A172 (cell line): Measurements from ENCODE around the gene PRRT3. TPM values are rescaled to one million over a fixed set of nuclear protein-coding genes. Genes with fewer than 3 reads are reported as not detected.
A peak's percentile ranks its signal among the peaks of the same experiment; 100 is the strongest.
"Not testable (repeated sequence)": the region's sequence is repeated elsewhere in the genome, so short reads cannot be mapped to it uniquely, and the experiment has no call there.

Experiments
- DNase-seq: peaks from one replicate; pipeline ENCODE4 v3.0.0-alpha.2; 2015; ENCODE audit warnings: low spot score
- total RNA-seq: library from RNA; depleted of rRNA; stranded (reverse); fragments of >200 nt; shearing (Covaris generic); gene quantifications from 2 replicates; pipeline ENCODE4 v1.2.3, GENCODE V29; 2014

Gene PRRT3
- total RNA-seq, 1 experiment from 2014 or later: 4.2 TPM

GRCh38 chr3:9918261-9919038, 33.8 kb downstream of the PRRT3 start:
- no peak for DNase-seq

GRCh38 chr3:9917820-9918219, 34.4 kb downstream of the PRRT3 start:
- DNase-seq: no peak

GRCh38 chr3:9916734-9917680, 35.2 kb downstream of the PRRT3 start, which contains the start of gene IL17RC:
Gene IL17RC, plus strand, starts transcription at chr3:9917098. Its CDS starts 218 bp downstream, at chr3:9917316.
- peak; percentile 96 for DNase-seq

GRCh38 chr3:9916346-9916733, 35.9 kb downstream of the PRRT3 start:
- DNase-seq: no peak

GRCh38 chr3:9915254-9916141, 36.7 kb downstream of the PRRT3 start:
- peak; percentile 39 for DNase-seq

- no peak for DNase-seq
These were observed 37.5 kb downstream of the PRRT3 start for GRCh38 chr3:9914559-9915253.

GRCh38 chr3:9914011-9914410, 38.2 kb downstream of the PRRT3 start:
- DNase-seq: no peak

- DNase-seq: no peak
These were observed 38.6 kb downstream of the PRRT3 start for GRCh38 chr3:9913601-9914000.

- peak; percentile 59 for DNase-seq
These were observed 39.8 kb downstream of the PRRT3 start for GRCh38 chr3:9912294-9912935.

GRCh38 chr3:9911863-9912262, 40.3 kb downstream of the PRRT3 start:
- DNase-seq: no peak

GRCh38 chr3:9909221-9910013, 42.8 kb downstream of the PRRT3 start:
- no peak for DNase-seq

- no peak for DNase-seq
These were observed 43.9 kb downstream of the PRRT3 start for GRCh38 chr3:9908286-9908685.

GRCh38 chr3:9906480-9906879, 45.7 kb downstream of the PRRT3 start:
- DNase-seq: no peak

- no peak for DNase-seq
These were observed 48.3 kb downstream of the PRRT3 start for GRCh38 chr3:9903904-9904303.

- peak; percentile 55 for DNase-seq
These were observed 49.0 kb downstream of the PRRT3 start for GRCh38 chr3:9903238-9903624.

GRCh38 chr3:9902372-9903237, 49.6 kb downstream of the PRRT3 start, which contains the start of gene IL17RE:
Gene IL17RE, plus strand, starts transcription at chr3:9902848. Its CDS starts 85 bp downstream, at chr3:9902933.
- no peak for DNase-seq

GRCh38 chr3:9901967-9902366, 50.2 kb downstream of the PRRT3 start:
- no peak for DNase-seq

- not testable (repeated sequence) for DNase-seq
These were observed 51.2 kb downstream of the PRRT3 start for GRCh38 chr3:9900965-9901415.
